Measurements from ENCODE around the gene NUP42.
"Not testable (repeated sequence)": the region's sequence is repeated elsewhere in the genome, so short reads cannot be mapped to it uniquely, and the experiment has no call there.

Gene NUP42

DNA sequence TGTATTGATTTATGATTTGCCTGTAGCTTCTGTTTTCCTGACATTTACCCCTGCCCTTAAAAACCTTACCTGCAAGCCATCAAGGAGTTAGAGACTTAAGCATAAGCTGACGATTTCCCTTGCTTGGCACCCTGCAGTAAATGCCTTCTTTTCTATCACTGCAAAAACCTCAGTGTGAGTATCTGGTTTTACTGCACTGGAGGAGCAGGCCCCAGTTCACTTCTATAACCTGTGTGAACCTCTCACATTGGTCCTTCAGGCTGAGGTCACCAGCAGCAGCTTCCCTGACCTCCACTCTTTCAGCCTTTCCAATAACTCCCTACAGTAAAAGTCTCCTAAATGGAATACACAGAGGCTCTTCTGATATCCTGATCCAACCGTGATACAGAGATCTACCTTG lies 30.5 kb downstream of the NUP42 start:
- no peak overlapping the region for H3K27ac Mint-ChIP-seq
- H3K4me3 Mint-ChIP-seq: no peak overlapping the region
- H3K36me3 Mint-ChIP-seq: no peaks in the 10 kb centered on the region
- H3K9me3 Mint-ChIP-seq (ENCODE audit: low read depth): no peaks in the 10 kb centered on the region
- H3K27me3 Mint-ChIP-seq: peaks cover 18% of the 10 kb centered on the region
- H3K4me1 Mint-ChIP-seq (ENCODE audit: low read depth): no peaks in the 10 kb centered on the region

DNA sequence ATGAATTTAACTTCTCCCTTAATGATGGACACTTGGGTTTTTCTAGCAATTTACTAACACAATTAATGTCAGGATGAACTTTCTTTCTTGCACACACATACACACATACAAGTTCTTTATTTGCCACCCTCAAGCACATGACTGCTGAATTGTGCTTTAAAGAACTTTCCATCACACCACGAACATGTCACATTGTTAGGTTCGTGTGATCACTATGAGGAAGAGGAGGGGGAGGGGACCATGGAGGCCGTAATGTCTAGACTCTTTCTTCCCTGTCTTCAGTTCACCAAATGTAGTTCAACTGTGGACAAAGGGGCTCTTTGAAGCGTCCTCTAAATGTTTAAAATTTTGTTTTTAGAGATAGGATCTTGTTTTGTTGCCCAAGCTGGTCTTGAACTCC lies 31.0 kb downstream of the NUP42 start:
- no peaks in the 10 kb centered on the region for H3K4me1 Mint-ChIP-seq (ENCODE audit: low read depth)
- H3K9me3 Mint-ChIP-seq (ENCODE audit: low read depth): no peaks in the 10 kb centered on the region
- no peak overlapping the region for H3K4me3 Mint-ChIP-seq
- no peaks in the 10 kb centered on the region for H3K36me3 Mint-ChIP-seq
- H3K27ac Mint-ChIP-seq: no peak overlapping the region
- peaks cover 13% of the 10 kb centered on the region for H3K27me3 Mint-ChIP-seq

DNA sequence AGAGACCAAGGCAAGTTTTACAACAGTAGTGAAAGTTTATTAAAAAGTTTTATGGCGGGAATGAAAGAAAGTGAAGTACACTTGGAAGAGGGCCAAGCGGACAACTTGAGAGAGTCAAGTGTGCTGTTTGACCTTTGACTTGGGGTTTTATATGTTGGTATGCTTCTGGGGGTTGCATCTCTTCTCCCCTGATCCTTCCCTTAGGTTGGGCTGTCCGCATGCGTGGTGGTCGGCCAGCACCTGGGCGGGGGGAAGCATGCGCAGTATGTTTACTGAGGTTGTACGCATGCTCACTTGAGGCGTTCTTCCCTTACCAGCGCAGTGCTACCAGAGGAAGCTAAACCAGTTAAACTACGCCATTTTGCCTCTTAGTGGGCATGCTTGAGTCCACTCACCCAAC lies 31.9 kb downstream of the NUP42 start:
- Mint-ChIP-seq H3K4me3 (no peak overlapping the region), H3K36me3 (no peaks in the 10 kb centered on the region), H3K27ac (no peak overlapping the region), H3K4me1 (ENCODE audit: low read depth) (no peaks in the 10 kb centered on the region), H3K9me3 (ENCODE audit: low read depth) (no peaks in the 10 kb centered on the region), H3K27me3 (peaks cover 8% of the 10 kb centered on the region)

DNA sequence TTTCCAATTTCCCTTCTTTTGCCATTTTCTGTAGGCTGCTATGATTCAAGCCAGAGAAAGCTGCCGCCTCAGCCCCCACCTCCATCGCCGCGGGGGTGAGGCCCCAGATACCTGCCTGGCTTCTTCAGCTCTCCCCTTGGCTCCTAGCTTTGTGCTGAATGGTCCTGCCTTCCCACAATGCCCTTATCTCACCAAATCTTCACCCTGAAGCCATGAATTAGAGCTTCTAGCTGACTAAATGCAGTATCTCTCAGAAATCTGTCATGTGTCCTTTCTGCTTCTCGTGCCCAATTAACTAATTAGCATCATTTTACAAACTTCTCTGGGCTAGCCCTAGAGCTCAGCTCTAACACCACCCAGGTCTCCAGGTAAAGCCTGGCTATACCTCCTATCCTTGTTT lies 32.6 kb downstream of the NUP42 start:
- Mint-ChIP-seq H3K4me1 (ENCODE audit: low read depth) (no peaks in the 10 kb centered on the region), H3K9me3 (ENCODE audit: low read depth) (no peaks in the 10 kb centered on the region), H3K36me3 (no peaks in the 10 kb centered on the region), H3K27ac (no peak overlapping the region), H3K27me3 (peaks cover 5% of the 10 kb centered on the region), H3K4me3 (no peak overlapping the region)

GRCh38 chr7:23214938-23215337 lies 33.1 kb downstream of the NUP42 start:
- Mint-ChIP-seq H3K4me1 (ENCODE audit: low read depth) (no peaks in the 10 kb centered on the region), H3K9me3 (ENCODE audit: low read depth) (no peaks in the 10 kb centered on the region), H3K4me3 (no peak overlapping the region), H3K36me3 (no peaks in the 10 kb centered on the region), H3K27me3 (peaks cover 4% of the 10 kb centered on the region), H3K27ac (no peak overlapping the region)

DNA sequence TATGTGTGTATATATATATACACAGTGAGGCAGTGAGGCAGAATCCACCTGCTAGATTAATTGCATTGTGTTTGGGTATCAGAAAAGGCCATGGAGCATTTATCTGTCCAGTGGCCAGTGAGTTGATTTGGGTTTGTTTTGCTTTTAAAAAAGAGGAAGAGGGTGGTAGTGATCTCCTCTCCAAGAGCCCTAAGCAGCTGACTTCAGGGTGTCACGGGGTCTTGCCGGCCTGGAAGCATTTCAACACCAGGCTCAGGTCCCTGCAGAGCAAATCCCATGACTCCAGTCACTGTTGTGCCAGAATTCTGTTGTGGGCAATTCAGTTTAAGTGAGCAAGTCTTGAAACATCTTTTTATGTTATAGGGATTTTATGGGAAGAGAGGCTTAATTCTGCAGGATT lies 34.2 kb downstream of the NUP42 start:
- H3K4me1 Mint-ChIP-seq (ENCODE audit: low read depth): no peaks in the 10 kb centered on the region
- no peaks in the 10 kb centered on the region for H3K9me3 Mint-ChIP-seq (ENCODE audit: low read depth)
- H3K4me3 Mint-ChIP-seq: no peak overlapping the region
- no peaks in the 10 kb centered on the region for H3K36me3 Mint-ChIP-seq
- H3K27ac Mint-ChIP-seq: no peak overlapping the region
- no peaks in the 10 kb centered on the region for H3K27me3 Mint-ChIP-seq

DNA sequence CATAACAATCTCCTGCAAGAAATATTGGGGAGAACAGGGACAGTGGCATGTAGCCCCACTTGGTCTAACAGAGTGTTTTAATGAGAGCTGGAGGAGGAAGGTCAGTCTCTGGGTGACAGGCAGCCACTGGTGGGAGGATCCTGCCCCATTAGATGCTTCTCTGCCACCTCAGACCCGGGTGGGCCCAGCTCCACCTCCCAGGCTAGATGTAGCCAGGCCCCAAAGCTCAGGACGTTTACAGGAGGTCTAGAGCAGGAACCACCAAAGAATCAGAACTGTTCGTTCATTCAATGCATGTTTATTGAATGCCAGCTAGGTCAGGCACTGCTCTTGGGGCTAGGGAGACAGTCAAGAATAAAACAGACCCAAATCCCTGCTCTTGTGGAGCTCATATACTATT lies 36.3 kb downstream of the NUP42 start:
- no peaks in the 10 kb centered on the region for H3K9me3 Mint-ChIP-seq (ENCODE audit: low read depth)
- no peak overlapping the region for H3K4me3 Mint-ChIP-seq
- H3K27ac Mint-ChIP-seq: no peak overlapping the region
- H3K36me3 Mint-ChIP-seq: no peaks in the 10 kb centered on the region
- H3K27me3 Mint-ChIP-seq: no peaks in the 10 kb centered on the region
- no peaks in the 10 kb centered on the region for H3K4me1 Mint-ChIP-seq (ENCODE audit: low read depth)

DNA sequence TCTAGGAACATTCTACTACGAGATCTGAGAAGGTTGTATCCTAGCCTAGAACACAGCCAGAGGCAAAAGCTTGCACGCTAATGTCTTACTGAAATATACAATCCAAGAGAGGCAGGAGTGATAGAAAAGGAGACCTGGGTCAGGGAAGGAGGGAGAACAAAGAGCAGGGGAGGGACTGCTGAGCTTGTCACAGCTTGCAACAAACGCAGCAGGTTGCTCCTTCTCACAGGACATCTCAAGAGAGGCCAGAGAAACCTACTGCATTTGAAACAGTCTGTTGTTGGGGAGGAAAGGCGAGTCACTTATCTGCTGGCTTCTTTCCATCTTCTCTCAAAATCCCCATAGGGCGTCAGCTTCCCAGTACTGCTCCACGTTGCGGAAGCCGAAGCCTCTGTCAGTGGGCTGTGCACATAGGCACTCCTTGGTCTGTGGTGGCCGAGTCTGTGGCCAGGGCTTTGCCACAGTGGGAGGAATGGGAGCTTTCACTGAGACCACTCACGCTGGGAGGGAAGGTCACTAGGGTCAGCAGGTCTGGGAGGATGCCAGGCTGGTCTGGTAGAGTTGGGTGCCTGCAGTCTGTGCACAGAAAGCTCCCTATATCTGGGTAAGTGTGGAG lies 39.0 kb downstream of the NUP42 start:
- Mint-ChIP-seq H3K36me3 (no peaks in the 10 kb centered on the region), H3K4me1 (ENCODE audit: low read depth) (no peaks in the 10 kb centered on the region), H3K9me3 (ENCODE audit: low read depth) (no peaks in the 10 kb centered on the region), H3K27me3 (peaks cover 2% of the 10 kb centered on the region), H3K27ac (no peak overlapping the region), H3K4me3 (no peak overlapping the region)

GRCh38 chr7:23222439-23223030 lies 40.7 kb downstream of the NUP42 start:
- no peaks in the 10 kb centered on the region for H3K4me1 Mint-ChIP-seq (ENCODE audit: low read depth)

GRCh38 chr7:23224364-23224763 lies 42.5 kb downstream of the NUP42 start:
- not testable (repeated sequence) for H3K36me3 Mint-ChIP-seq; H3K4me3 Mint-ChIP-seq; H3K27ac Mint-ChIP-seq; H3K4me1 Mint-ChIP-seq (ENCODE audit: low read depth); H3K27me3 Mint-ChIP-seq; H3K9me3 Mint-ChIP-seq (ENCODE audit: low read depth)

More at GRCh38 chr7:23222439-23223030, 40.7 kb downstream of the NUP42 start:
- no peaks in the 10 kb centered on the region for H3K9me3 Mint-ChIP-seq (ENCODE audit: low read depth)
- H3K27me3 Mint-ChIP-seq: peaks cover 2% of the 10 kb centered on the region
- H3K27ac Mint-ChIP-seq: no peak overlapping the region
- H3K36me3 Mint-ChIP-seq: no peaks in the 10 kb centered on the region
- no peak overlapping the region for H3K4me3 Mint-ChIP-seq

DNA sequence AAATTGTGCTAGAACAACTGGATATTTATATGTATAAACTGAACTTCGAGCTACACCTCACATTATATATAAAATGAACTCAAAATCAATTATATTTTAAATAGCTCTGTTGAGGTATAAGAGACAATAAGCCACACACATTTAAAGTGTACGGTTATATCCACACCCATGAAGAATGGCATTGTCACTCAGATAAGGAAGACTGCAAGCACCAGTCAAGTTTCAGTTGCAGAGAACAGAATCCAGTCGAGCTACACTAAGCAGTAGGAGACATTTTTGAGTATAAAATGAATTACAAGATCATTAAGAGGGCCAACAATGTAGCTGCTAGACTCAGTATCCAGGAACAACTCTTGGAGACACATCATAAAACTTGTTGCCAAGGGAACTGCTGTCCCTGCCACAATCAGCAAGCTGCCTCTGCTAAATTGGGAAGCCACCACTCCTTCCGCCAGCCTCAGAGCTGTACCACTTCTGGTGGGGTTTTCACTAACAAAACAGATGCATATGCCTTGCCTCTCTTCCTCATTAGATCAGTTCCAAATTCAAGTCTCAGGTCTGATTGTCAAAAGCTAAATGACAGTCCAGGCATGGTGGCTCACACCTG lies 45.1 kb downstream of the NUP42 start:
- no peaks in the 10 kb centered on the region for H3K4me1 Mint-ChIP-seq (ENCODE audit: low read depth)
- H3K27ac Mint-ChIP-seq: no peak overlapping the region
- peaks cover 4% of the 10 kb centered on the region for H3K36me3 Mint-ChIP-seq
- H3K9me3 Mint-ChIP-seq (ENCODE audit: low read depth): peaks cover 4% of the 10 kb centered on the region
- H3K27me3 Mint-ChIP-seq: peaks cover 2% of the 10 kb centered on the region
- no peak overlapping the region for H3K4me3 Mint-ChIP-seq

DNA sequence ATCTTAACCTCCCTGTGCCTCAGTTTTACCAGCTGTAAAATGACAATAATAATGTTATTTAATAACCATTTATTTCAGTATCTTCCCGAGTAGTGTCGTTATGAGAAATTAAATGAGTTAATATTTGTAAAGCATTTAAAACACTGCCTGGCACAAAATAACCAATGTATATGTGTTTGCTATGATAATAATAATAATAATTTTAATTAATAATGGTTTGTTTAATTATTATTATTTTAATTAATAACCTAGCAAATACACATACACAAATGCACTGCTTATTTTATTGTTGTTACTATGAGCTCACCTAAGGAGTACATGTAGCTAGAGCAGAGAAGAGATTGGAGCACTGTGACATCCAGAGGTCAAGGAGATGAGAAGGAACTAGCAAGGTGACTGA lies 46.6 kb downstream of the NUP42 start:
- Mint-ChIP-seq H3K36me3 (peaks cover 4% of the 10 kb centered on the region), H3K4me3 (no peak overlapping the region), H3K27me3 (peaks cover 2% of the 10 kb centered on the region), H3K4me1 (ENCODE audit: low read depth) (no peaks in the 10 kb centered on the region), H3K9me3 (ENCODE audit: low read depth) (peaks cover 4% of the 10 kb centered on the region), H3K27ac (no peak overlapping the region)

DNA sequence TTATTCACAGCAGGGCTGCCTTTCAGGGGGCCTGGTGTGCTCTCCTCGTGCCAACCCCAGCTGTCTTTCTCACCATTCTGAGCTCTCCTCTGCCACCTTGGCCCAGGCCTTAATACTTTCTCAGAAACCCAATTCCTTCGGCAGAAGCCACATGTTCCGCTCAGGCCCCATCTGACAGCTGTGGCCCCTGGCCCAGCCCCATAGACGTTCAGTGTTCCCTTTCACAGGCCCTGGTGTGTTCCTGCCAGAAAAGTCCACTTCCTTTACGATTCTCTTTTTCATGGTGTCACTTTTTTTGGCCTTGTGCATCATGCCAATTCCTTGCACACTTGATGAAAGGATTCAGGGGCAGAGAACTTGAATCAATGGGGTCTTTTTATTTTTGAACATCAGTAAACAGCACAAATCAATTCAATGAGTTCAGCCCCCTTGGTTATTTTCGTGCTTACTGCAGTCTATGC lies 48.8 kb downstream of the NUP42 start:
- H3K27ac Mint-ChIP-seq: no peak overlapping the region
- peaks cover 4% of the 10 kb centered on the region for H3K36me3 Mint-ChIP-seq
- peaks cover 4% of the 10 kb centered on the region for H3K9me3 Mint-ChIP-seq (ENCODE audit: low read depth)
- H3K4me3 Mint-ChIP-seq: no peak overlapping the region
- no peaks in the 10 kb centered on the region for H3K27me3 Mint-ChIP-seq
- H3K4me1 Mint-ChIP-seq (ENCODE audit: low read depth): no peaks in the 10 kb centered on the region

- no peak overlapping the region for H3K27ac Mint-ChIP-seq
- H3K4me1 Mint-ChIP-seq (ENCODE audit: low read depth): no peaks in the 10 kb centered on the region
- peaks cover 4% of the 10 kb centered on the region for H3K36me3 Mint-ChIP-seq
- no peak overlapping the region for H3K4me3 Mint-ChIP-seq
- no peaks in the 10 kb centered on the region for H3K27me3 Mint-ChIP-seq
- peaks cover 4% of the 10 kb centered on the region for H3K9me3 Mint-ChIP-seq (ENCODE audit: low read depth)
Observed at GRCh38 chr7:23232966-23233365, 51.1 kb downstream of the NUP42 start.

DNA sequence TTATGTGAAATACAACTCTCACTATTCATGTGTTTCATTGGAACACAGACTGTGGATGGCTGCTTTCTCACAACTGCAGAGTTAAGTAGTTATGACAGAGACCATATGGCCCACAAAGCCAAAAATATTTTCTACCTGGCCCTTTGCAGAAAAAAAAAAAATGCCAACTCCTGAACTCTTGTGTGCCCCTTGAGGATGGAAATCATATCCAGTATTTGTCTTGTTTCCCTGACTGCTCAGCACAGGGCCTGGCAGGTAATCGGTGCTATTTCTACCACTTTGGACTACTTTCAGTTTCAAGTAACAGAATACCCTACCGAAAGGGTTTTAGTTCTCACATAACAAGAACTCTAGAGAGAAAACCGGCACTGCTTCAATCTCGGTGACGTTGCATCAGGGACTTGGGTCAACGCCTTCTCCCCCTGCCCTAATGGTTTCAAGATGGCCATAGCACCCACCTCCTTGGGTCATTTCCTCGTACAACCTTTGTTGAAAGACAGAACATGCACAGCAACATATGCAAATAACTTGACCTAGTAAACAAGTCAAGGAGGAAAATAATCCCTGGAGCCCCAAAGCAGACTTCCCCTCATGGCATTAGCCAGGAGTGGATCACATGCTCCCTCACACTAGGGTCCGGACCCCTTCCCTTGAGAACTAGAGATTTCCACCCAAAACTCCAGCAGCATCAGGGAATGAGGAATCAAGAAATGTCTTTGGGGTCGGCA lies 52.9 kb downstream of the NUP42 start:
- no peak overlapping the region for H3K4me3 Mint-ChIP-seq
- no peaks in the 10 kb centered on the region for H3K4me1 Mint-ChIP-seq (ENCODE audit: low read depth)
- H3K9me3 Mint-ChIP-seq (ENCODE audit: low read depth): no peaks in the 10 kb centered on the region
- H3K27me3 Mint-ChIP-seq: peaks cover 1% of the 10 kb centered on the region
- H3K36me3 Mint-ChIP-seq: no peaks in the 10 kb centered on the region
- no peak overlapping the region for H3K27ac Mint-ChIP-seq
